GM19468 (cell line): Measurements from ENCODE around the gene MALL.
"Not testable (repeated sequence)": the region's sequence is repeated elsewhere in the genome, so short reads cannot be mapped to it uniquely, and the experiment has no call there.

Experiments
- ATAC-seq: cut with Tn5 transposase; IDR thresholded peaks from one replicate; pipeline ENCODE4 v1.9.1; 2021; ENCODE audit warnings: mild to moderate bottlenecking, moderate library complexity, moderate number of reproducible peaks; ENCODE audit not compliant: unreplicated experiment; ENCODE audit errors: extremely low read depth

MALL gene

DNA sequence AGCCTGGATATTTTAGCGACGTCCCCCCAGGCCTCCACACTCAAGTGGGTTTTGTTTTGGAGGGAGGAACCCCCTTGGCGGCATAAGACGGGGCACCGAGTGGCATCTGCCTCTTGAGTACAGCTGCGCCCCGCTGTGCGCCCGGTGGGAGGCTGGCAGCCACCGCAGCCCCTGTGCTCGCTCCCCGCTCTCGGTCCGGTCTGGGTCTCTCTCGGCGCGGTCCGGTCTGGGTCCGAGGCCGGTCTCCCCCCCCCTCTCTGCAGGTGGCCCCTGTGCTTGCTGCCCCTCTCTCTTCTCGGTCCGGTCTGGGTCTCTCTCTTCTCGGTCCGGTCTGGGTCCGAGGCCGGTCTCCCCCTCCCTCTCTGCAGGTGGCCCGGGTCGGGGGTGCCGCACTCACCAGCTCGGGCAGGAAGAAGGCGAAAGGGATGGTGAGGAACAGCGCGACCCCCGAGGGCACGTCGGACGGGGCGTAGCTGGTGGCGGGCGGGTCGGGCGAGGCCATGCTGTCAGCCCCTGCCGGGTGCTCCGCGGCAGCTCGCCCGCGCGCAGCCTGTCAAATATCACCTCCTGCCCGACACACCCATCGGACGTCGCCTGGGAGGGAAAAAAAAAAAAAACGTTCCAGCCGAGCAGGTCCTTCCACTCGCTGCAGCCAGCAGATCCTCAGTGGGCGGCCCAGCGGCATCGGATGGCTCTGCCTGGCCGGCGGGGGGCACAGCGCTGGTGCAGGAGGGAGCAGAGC, at the start of gene MALL:
Gene MALL, minus strand, starts transcription at position 532 of the 742 bp plus-strand sequence. Its CDS starts 30 bp downstream, at position 502.
- no peak for ATAC-seq

GRCh38 chr2:110157153-110157793, 41.7 kb upstream of the MALL start:
- no peak for ATAC-seq

DNA sequence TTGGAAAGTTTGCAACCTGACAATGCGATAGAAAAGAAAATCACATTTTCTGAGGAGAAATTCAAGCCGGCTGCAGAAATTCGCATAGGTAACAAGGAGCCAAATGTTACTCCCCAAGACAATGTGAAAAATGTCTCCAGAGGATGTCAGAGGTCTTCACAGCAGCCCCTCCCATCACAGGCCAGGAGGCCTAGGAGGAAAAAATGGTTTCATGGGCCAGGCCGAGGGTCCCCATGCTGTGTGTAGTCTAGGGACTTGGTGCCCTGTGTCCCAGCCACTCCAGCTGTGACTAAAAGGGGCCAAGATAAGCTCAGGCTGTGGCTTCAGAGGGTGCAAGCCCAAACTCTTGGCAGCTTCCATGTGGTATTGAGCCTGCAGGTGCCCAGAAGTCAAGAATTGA, 39.2 kb upstream of the MALL start:
- ATAC-seq = not testable (repeated sequence)

DNA sequence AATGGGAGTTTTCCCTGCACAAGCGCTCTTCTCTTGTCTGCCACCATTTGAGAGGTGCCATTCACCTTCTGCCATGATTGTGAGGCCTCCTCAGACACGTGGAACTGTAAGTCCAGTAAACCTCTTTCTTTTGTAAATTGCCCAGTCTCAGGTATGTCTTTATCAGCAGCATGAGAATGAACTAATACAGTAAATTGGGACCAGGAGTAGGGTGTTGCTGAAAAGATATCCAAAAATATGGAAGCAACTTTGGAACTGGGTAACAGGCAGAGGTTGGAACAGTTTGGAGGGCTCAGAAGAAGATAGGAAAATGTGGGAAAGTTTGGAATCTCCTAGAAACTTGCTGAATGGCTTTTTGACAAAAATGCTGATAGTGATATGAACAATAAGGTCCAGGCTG, 38.6 kb upstream of the MALL start:
- not testable (repeated sequence) for ATAC-seq

DNA sequence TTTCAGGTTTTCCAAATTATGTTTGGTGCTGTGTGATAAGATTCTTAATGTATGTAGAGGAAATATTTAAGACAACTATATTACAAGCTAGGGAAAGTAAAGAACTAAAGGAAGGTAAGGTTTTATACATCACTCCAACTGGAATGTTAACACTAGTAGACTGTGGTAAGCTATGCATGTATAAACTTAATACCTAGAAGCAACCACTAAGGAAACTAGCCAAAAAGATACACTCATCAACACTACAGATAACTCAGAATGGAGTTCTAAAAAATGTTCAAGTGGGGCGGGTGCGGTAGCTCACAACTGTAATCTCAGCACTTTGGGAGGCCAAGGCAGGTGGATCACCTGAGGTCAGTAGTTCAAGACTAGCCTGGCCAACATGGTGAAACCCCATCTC, 37.8 kb upstream of the MALL start:
- no peak for ATAC-seq

- ATAC-seq = no peak
Measured at GRCh38 chr2:110152943-110153342, 37.3 kb upstream of the MALL start.

DNA sequence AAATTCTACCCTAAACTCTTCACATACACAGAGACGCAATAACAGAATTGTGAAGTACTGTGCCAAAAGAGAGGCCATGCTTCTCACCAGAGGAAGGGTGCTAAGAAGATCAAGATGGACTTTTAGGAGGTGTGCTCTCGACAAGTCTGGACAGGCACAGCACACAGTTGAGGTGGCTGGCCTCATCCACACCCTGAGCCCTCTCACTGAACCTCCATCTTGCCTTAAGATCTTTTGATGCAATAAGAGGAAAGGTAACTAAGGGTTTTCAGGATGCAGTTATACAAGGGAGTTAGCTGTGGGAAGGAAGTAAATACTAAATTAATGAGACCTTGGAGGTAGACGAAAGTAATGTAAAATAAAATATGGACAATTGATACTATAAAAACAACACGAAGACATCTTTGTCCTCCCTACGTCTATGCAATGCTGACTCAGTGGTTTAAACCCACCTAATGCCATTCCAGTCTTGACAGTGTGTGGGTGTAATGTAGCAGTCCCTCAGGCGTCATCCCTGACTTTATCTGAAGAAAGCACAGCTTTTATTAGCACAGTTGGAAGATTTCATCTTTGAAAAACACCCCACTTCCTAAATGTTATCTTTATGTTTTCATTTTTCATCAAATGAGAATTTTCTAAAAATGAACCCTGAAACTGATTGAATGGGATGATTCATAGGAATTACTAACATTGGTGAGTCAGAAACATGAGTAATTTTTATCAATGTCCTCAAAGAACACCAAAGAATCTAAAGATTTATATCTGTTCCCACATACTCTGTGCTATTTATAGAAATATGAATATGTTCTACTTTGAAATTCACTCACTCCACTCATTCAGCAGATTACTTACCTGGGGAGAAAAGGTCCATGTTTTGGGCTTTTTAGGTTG, 34.0 kb upstream of the MALL start:
- ATAC-seq = no peak

DNA sequence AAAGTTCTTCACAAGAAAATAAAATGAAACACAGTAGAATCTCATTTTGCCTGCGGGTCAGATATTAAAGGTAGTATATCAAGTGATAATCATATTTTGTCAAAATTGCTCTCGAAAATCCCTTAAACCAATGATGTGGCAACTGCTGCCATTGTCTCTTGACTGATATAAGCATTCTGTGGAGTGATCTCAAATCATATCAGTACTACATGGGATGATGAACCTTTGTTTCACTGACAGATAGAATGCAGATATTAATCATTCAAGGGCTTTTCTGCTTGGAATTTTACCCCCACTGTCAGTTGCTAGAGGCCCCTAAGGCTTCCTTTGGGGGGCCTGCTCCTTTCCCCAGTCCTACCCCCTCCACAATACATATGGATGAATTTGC, 31.3 kb upstream of the MALL start:
- ATAC-seq = no peak

- no peak for ATAC-seq
Measured at GRCh38 chr2:110146183-110146944, 30.7 kb upstream of the MALL start.

GRCh38 chr2:110143982-110144381, 28.4 kb upstream of the MALL start:
- no peak for ATAC-seq

GRCh38 chr2:110140401-110140800, 24.8 kb upstream of the MALL start:
- no peak for ATAC-seq

- ATAC-seq = no peak
Measured at GRCh38 chr2:110134025-110134424, 18.4 kb upstream of the MALL start.

DNA sequence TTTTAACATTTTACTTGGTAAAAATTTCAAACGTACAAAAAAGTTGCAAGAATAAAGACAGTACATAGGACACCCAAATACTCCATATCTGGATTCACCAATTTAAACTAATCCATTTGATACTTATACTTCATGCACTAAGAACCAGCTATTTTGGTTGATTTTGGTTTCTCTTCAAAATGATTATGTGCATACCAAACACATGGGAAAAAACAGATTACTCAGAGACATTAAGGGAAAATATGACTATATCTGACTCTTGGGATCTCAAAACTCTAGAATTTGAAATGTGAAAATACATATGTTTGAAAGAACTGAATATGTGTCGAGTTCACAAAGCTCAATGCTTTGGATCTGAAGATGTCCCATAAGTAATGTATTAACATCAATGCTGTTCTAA, 15.5 kb upstream of the MALL start:
- ATAC-seq = no peak

GRCh38 chr2:110130757-110131156, 15.1 kb upstream of the MALL start:
- ATAC-seq = no peak

DNA sequence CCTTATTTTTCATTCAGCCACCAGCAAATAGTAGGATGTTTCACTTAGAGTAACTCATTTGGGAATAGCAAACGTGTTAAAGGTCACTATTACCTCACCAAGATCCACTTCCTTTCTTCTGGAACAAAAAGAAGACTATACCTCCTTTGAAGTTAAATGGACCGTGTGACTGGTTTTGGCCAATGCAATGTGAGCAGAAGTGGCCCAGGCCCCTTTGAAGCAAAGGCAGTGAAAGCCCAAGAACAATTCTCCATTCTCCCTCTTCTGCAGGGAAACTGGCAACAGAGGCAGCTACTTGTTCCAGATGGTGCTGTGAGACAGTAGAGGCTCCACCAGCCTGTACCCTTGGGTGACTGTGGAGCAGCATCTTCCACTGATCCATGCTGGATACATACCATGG, 11.3 kb upstream of the MALL start:
- ATAC-seq = no peak

- ATAC-seq = no peak
Measured at GRCh38 chr2:110126086-110126773, 10.6 kb upstream of the MALL start.

GRCh38 chr2:110124939-110125691, 9.5 kb upstream of the MALL start:
- ATAC-seq = no peak

DNA sequence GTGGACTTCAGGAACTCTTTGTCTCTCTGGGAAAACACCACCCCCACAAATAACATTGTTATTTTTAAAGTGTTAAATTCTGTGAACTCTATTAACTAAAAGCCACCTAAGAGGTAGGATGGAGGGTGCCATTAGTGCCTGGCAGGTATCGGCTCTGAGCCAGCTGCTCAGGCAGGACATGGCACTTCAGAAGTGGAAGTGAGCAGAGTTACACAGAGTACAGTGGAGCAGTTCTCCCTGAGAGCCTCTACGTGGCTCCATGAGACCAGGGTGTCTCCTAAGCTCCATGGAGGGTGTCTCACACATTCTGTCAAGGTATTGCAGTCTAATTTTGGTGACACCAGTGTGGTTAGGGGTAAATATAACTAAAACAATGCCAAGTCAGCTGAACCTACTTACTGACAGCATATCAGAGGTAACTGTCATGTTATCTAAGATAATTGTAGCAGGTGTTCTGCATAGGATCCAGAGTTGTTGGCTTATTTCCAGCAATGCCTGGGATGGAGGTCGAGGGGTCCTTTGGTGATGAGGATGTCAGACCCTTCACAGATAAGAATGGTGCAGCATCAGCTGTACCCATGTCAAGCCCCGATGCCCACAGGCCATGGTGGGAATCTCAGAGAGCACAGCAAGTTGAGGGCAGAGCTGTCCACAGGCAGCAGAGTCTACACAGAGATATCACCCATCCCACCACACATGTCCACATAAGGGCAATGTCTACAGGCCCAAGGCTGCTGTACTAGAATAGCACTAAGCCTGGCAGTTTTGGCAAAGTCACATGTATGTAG, 8.6 kb upstream of the MALL start:
- no peak for ATAC-seq
